GM18873 (cell line): ENCODE measurements around the gene ZIC4.

Experiments used
- ATAC-seq: cut with Tn5 transposase; IDR thresholded peaks from one replicate; pipeline ENCODE4 v1.9.1; 2021; ENCODE audit warnings: mild to moderate bottlenecking, moderate library complexity, moderate number of reproducible peaks; ENCODE audit not compliant: unreplicated experiment, low FRiP score

ZIC4 gene

GRCh38 chr3:147406028-147406931 is at the start of gene ZIC4:
ZIC4 (minus strand) TSS chr3:147406543; CDS start chr3:147402797, 3,746 bp downstream.
- ATAC-seq = no peak

GRCh38 chr3:147449669-147450068 is 43.3 kb upstream of the ZIC4 start:
- no peak for ATAC-seq

GRCh38 chr3:147447224-147447623 is 40.9 kb upstream of the ZIC4 start:
- no peak for ATAC-seq

GRCh38 chr3:147431751-147432150 is 25.4 kb upstream of the ZIC4 start:
- no peak for ATAC-seq

- ATAC-seq = no peak
These were observed 22.4 kb upstream of the ZIC4 start for GRCh38 chr3:147428754-147429153.

- no peak for ATAC-seq
These were observed 22.0 kb upstream of the ZIC4 start for GRCh38 chr3:147428326-147428725.

- no peak for ATAC-seq
These were observed 21.4 kb upstream of the ZIC4 start for GRCh38 chr3:147427746-147428145.

GRCh38 chr3:147426931-147427330 is 20.6 kb upstream of the ZIC4 start:
- no peak for ATAC-seq

- ATAC-seq = no peak
These were observed 19.1 kb upstream of the ZIC4 start for GRCh38 chr3:147425388-147425850.

GRCh38 chr3:147424581-147425387 is 18.4 kb upstream of the ZIC4 start:
- no peak for ATAC-seq

GRCh38 chr3:147423798-147424580 is 17.6 kb upstream of the ZIC4 start:
- ATAC-seq = no peak

- ATAC-seq = no peak
These were observed 17.1 kb upstream of the ZIC4 start for GRCh38 chr3:147423537-147423797.

GRCh38 chr3:147422601-147423536 is 16.5 kb upstream of the ZIC4 start:
- no peak for ATAC-seq

GRCh38 chr3:147422196-147422595 is 15.9 kb upstream of the ZIC4 start:
- no peak for ATAC-seq

- no peak for ATAC-seq
These were observed 15.0 kb upstream of the ZIC4 start for GRCh38 chr3:147421184-147421912.

- no peak for ATAC-seq
These were observed 14.2 kb upstream of the ZIC4 start for GRCh38 chr3:147420353-147421183.

- no peak for ATAC-seq
These were observed 13.5 kb upstream of the ZIC4 start for GRCh38 chr3:147419781-147420224.
